Measurements from ENCODE around the gene BLACAT1.

DNA sequence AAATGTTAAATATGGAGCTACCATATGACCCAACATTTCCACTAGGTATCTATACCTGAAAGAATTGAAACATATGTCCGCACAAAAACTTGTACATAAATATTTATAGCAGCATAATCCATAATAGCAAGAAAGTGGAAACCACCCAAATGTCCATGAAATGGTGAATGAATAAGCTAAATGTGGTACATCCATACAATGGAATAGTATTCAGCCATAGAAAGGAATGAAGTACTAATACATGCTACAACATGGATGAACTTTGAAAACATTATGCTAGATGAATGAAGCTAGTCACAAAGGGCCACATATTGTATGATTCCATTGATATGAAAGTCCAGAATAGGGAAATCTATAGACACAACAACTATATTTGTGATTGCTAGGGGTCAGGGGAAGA, 20.0 kb upstream of the BLACAT1 start:
- TF ChIP-seq CTCF (IDR thresholded peaks at IDR 0.05) (no peak), POLR2A (IDR thresholded peaks at IDR 0.05) (no peak)
